GM19397 (cell line): ENCODE results near the gene PNPLA2.

ENCODE experiments used
- ATAC-seq: cut with Tn5 transposase; IDR thresholded peaks from one replicate; pipeline ENCODE4 v1.9.1; 2021; ENCODE audit warnings: mild to moderate bottlenecking, moderate library complexity; ENCODE audit not compliant: unreplicated experiment

PNPLA2 gene

GRCh38 chr11:870418-870817, 51.7 kb downstream of the PNPLA2 start:
- no peak for ATAC-seq

GRCh38 chr11:871472-871871, 52.8 kb downstream of the PNPLA2 start:
- no peak for ATAC-seq

- ATAC-seq: no peak
These were observed 54.1 kb downstream of the PNPLA2 start for GRCh38 chr11:872799-873198.

DNA sequence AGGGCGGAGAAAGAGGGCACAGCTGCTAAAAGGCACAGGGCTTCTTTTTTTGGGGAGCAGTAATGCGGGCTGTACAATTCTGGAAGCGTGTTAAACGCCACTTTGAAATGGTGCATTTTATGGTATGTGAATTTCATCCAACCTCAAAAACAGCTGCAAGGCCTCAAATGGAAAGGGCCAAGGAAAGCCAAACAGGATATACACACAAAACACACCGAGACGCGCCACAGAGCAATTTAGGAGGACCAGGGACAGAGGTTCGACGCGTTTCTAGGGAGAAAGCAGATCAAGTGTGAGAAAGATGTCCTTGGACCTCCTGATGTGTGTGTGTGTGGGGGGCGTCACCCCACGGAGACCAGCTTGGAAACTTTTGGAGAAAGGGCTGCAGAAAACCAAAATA, 55.0 kb downstream of the PNPLA2 start:
- ATAC-seq: no peak
